Stimulated activated CD4-positive, alpha-beta T cell treated with anti-CD3 and anti-CD28 coated beads, TNF-alpha, amount 100 ng/mL, for 24 hours (primary cell): ENCODE data around the gene TMEM213.
"Not testable (repeated sequence)": the region's sequence is repeated elsewhere in the genome, so short reads cannot be mapped to it uniquely, and the experiment has no call there.

ENCODE experiments used
- DNase-seq, 3 experiments: peaks; one replicate each; pipeline ENCODE4 v3.0.0-alpha.2; 2020; ENCODE audit warnings: low read depth in 3 of 3

Gene TMEM213

DNA sequence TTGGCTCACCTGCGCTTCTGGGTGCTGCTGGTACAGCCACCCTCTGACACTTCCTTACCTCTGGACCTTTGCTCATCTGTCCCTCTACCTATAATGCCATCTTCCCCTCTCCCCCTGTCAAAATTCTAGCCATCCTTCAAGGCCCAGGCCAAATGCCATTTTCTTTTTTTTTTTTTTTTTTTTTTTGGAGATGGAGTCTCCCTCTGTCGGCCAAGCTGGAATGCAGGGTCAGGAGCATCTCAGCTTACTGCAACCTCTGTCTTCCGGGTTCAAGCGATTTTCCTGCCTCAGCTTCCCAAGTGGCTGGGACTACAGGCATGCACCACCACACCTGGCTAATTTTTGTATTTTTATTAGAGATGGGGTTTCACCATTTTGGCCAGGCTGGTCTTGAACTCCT lies 748 bp upstream of the TMEM213 start:
- DNase-seq: not testable (repeated sequence)

DNA sequence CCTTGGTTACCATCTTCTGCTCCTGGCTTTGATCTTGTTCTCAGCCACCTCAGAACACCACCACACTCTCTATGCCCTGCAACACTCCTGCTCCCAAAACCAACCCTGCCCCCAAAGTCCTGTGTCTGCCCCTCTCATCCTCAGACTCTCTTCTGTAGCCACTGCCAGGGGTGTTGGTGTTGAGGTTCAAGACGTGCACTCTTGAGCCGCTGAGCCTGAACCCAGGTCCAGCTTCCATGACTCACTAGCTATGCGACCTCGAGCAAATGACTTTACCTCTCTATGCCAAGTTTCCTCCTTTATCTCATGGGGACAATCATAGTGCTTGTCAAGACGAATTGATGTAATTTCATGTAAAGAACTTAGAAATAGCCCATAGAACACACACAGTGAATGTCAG lies 1.0 kb downstream of the TMEM213 start:
- DNase-seq: no peak

DNA sequence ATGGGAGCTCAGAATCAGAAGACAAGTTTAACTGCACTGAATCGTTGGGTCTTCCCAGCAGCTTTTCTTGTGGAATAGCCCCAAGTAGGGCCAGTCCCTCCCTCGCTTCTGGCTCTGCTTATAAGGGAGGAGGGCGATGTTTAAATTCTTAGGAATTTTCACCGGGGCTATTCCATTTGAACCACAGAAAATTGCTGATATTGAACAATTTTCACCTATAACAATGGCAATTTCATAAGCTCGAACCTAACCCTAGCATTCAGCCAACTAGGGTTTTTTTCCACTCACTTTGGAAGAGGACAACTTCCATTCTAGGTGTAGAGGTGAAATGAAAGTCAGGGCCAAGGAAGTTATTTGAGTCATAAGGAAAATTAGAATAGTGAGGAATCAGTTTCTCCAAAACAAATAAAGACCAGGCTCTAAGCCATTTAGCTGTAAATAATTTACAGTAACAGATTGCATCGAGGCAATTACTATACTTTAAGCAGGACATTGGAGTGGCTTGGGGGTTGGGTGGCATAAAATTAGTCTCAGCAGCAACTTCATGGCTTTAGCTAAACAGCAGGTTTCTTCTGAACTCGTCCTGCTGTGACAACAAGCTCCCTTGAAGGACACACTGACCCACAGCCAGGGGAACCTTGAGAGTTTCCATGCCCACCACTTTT lies 1.7 kb downstream of the TMEM213 start:
- no peak for DNase-seq

DNA sequence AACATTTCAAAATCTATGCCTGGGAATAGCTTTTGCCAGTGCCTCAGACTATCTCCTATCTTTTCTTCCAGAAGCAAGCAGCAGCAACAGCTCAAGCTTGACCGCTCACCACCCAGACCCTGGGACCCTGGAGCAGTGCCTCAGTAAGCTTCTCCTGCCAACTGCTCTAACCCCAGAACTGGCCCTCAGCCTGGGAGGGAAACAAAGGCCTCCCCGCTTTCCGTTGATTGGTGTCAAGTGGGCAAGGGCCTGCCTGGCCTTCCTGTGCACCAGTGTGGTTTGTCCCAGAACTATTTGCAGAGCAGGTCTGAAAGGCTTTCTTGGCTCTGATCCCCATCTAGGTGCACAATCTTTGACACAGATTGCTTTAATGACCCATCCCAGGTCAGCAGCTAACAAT lies 3.5 kb downstream of the TMEM213 start:
- DNase-seq: no peak

DNA sequence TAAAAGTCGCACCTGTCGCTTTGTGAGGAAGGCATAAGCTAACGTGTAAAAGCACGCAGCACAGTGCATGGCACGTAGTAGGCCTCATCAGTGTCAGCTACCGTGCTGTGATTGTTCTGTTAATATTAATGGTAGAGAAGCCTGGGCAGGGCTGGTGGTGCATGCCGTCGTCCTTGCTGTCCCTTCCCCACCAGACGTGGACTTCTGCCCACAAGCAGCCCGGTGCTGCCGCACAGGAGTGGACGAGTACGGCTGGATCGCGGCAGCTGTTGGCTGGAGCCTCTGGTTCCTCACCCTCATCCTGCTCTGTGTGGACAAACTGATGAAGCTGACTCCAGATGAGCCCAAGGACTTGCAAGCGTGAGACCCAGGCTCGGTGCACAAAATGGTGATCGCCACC lies 4.9 kb downstream of the TMEM213 start:
- DNase-seq: no peak

DNA sequence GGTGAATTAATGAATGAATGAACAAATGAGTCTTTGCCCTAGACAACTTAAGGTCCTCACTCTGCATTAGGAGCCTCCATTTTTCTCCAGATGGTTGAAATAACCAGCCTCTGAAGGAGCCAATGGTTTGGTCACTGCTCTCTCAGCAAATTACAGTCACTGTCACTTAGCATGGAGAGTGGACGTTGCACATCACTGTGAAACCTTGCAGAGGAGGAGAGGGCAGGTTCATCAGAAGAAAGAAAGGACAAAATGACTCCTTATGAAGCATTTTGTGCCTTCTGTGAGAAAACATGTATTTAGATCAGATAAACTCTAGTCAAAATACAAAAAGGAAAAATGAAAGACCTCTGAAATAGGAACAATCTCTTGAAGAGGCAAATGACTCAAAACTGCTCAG lies 6.8 kb downstream of the TMEM213 start:
- DNase-seq: no peak

DNA sequence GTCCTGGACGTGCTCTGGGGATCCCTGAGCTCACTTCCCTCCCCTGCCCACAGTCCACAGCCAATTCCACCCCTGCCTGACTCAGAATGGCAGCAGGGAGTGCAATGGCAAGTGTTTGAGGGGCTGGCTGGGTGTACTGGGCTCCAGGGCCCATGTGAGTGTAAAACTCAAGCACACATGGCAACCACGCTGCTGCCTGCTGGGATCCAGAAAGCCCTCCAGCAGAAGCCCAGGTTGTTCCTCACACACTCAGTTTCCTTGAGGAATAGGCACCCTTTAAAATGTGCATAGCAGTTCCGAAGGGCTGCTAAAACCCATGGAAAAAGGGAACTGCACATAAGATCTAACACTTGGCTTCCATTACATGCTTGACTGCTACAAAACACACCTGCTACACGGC lies 11.6 kb downstream of the TMEM213 start:
- DNase-seq: no peak

DNA sequence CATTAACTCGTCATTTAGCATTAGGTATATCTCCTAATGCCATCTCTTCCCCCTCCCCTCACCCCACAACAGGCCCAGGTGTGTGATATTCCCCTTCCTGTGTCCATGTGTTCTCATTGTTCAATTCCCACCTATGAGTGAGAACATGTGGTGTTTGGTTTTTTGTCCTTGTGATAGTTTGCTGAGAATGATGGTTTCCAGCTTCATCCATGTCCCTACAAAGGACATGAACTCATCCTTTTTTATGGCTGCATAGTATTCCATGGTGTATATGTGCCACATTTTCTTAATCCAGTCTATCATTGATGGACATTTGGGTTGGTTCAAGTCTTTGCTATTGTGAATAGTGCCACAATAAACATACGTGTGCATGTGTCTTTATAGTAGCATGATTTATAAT lies 13.5 kb downstream of the TMEM213 start:
- DNase-seq: not testable (repeated sequence)

DNA sequence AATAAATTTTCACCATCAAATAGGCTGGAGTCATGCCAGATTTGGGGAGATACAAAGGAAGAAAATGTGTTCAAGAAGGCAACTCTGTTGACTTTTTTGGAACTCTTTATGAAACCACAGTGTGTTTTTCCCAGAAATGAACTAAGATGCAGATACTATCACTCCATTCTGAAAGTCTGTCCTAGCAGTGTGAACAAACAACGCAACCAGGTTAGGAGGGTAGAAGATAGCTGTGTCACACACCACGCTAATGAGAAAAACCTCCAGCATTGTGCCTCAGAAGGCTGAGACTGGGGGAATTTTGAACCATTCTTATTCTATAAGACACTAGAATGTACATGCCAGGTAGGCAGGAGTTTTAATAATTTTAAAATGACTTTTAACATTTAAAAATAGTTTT lies 16.2 kb downstream of the TMEM213 start:
- no peak for DNase-seq

DNA sequence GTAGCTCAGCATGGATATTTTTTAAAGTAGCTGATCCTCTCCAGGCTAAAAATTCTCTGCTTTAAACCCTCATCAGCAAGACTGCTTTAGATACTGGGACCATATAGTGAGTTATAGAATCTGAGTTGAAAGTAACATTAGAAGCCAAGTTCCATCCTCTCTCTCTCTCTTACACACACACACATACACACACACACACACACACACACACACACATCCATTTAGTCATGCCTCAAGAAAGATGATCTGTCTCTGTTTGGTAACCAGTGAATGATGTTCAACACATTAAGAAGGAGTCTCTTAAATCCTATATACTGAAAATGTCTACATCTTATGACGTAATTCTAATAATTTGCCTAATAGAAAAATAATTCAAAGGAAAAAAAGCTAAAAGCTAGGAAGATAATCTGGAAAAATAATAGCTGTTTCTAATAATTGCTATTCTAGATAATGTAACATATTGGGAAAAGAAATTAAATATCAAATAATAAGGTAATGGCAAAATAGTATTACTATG lies 17.1 kb downstream of the TMEM213 start:
- no peak for DNase-seq

DNA sequence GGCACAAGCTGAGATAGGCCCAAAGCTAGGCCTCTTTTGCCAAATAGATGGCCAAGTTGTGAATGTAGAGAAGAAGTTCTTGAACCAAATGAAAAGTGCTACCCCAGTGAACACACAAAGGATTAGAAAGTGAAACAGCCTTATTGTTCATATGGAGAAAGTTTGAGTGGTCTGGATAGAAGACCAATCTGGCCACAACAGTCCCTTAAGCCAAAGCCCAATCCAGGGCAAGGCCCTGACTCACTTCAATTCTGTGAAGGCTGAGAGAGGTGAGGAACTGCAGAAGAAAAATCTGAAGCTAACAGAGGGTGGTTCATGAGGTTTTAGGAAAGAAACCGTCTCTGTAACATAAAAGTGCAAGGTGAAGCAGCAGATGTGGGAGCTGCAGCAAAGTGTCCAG lies 18.9 kb downstream of the TMEM213 start:
- no peak for DNase-seq

DNA sequence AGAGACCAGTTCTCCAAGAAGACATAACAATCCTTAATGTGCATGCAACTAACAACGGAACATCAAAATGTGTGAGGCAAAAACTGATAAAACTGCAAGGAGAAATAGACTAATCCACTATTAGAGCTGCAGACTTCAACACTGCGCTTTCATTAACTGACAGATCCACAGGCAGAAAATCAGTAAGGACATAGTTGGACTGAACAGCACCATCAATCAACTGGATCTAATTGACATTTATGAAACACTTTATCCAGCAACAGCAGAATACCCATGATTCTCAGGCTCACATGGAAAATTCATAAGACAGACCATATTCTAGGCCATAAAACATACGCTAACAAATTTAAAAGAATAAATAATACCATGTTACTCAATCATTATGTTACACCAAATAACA lies 21.8 kb downstream of the TMEM213 start:
- no peak for DNase-seq

DNA sequence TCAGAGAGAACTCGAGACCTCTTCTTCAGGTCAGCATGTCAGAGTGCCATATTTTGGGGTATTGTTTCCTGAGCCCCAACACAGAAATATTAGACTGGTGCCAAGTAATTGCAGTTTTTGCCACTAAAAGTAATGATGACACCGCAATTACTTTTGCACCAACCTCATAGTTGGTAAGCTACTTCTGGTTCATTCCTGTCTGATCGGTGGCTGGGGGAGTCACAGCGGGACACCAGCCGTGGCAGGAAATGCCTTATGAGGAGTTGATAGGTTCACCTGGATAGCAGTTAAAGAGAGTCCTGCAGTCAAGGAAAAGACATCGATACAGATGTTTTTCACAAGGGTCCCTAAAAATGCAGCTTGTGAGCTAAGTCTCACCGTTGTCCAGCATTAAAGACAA lies 24.1 kb downstream of the TMEM213 start:
- DNase-seq: no peak

DNA sequence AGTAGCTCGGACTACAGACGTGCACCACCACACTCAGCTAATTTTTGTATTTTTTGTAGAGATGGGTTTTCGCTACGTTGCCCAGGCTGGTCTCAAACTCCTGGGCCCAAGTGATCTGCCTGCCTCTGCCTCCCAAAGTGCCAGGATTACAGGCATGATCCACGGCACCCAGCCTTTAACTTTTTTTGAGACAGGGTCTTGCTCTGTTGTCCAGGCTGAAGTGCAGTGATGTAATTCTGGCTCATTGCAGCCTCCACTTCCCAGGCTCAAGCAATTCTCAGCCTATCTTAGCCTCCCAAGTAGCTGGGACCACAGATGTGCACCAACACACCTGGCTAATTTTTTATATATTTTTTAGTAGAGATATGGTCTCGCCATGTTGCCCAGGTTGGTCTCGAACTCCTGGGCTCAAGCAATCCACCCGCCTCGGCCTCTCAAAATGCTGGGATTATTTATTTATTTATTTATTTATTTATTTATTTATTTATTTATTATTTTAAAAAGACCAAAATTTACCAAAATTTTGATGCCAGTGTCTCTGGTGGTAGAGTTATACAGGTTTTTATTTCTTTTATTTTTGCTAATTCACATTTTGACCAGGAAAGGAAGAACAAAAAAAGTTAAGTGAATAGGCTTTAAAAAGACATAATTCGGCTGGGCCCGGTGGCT lies 25.2 kb downstream of the TMEM213 start:
- no peak for DNase-seq

DNA sequence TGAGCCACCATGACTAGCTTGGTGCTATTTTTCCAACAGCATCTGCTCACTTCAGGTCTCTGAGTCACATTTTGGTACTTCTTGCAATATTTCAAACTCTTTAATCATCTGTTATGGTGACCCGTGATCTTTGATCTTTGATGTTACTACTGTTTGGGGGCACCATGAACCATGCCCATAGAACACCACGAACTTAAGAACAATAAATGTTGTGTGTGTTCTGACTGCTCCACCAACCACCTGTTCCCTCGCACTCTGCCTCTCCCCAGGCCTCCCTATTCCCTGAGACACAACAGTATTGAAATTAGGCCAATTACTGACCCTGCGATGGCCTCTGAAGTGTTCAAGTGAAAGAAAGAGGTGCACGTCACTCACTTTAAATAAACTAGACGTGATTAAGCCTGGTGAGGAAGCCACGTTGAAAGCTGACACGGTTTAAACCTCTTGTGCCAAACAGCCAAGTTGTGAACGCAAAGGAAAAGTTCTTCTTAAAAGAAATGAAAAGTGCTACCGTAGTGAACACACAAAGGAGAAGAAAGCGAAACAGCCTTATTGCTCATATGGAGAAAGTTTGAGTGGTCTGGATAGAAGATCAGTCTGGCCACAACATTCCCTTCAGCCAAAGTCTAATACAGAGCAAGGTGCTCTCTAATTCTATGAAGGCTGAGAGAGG lies 27.4 kb downstream of the TMEM213 start:
- no peak for DNase-seq

DNA sequence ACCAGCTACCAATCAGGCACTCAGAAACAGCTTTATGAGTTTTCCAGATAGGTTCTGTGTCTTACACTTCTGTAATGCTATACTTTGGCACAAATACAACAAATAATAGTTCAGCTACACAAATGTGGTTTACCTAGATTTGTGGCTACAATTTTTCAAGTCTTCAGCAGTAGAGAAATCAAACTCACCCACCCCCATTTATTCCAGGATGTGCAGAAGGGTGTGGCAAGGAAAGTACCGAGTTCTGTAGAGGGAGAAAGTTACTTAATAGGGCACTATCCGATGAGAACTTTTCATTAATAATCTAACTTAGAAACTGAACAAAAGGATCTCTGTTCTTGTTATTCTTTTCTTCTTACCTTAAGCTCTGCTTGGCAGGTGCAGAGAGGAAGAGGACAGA lies 30.5 kb downstream of the TMEM213 start:
- no peak for DNase-seq

DNA sequence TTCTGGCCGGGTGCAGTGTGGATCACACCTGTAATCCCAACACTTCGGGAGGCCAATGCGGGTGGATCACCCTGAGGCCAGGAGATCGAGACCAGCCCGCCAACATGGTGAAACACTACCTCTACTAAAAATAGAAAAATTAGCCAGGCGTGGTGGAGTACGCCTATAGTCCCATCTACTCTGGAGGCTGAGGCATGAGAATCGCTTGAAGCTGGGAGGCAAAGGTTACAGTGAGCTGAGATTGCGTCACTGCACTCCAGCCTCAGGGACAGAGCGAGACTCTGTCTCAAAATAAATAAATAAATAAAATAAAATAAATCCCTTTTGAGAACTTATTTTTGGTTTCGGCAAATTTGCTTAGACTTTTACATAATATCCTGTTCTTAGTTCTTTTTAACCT lies 31.5 kb downstream of the TMEM213 start:
- no peak for DNase-seq

DNA sequence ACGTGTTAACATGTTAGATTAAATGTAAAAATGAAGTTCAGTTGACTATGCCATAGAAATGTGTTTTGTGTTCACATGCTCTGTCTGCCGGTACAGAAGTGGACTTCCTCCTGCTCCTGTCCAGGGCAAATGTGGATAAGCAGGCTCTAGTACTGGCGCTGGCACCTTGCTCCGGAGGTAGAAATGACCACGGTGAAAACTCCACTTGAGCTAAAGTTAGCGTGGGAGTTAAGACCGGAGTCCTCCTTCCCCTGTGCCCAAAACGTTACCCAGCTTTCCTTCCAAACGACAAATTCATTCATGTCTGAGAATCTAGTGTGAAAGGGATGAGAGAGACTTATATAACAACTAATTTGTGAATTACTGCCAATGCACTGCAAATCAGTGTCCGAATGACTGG lies 35.2 kb downstream of the TMEM213 start:
- DNase-seq: no peak

DNA sequence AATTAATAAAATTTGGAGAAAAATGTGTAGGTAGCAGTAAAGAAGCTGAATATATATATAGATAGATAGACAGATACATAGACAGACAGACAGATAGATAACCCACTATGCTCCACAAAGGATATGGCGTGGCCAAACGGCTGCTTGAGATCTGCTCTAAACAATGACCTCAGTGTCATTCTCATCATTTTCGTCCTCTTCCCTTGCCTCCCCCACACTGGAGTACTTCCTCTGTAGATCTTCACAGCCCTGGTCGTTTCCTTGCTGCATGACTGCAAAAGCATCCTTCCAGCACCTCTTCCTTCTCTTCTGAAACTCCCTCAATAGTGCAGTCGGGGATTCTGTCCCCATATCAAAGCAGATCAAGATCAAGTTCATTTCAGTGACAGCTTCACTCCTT lies 35.8 kb downstream of the TMEM213 start:
- DNase-seq: no peak

DNA sequence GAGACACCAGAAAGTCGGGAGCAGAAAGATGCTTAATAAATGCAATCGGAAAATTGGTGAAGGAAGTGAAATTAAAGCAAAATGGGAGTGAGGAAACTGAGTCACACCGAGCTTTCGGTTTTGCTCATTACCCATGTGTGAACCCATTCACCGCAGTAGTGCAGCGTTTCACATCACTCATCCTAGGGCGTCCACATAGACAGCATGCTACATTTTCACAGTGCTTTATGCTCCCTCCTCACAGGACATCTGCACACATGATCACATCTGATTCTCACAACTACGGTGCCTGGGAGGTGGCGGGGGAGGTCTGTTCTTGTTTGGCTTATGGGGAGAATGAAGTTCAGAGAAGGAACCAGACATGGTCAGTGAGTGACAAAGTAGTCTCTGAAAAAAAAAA lies 36.8 kb downstream of the TMEM213 start:
- DNase-seq: peak in 1 of 3 experiments; percentile 7

DNA sequence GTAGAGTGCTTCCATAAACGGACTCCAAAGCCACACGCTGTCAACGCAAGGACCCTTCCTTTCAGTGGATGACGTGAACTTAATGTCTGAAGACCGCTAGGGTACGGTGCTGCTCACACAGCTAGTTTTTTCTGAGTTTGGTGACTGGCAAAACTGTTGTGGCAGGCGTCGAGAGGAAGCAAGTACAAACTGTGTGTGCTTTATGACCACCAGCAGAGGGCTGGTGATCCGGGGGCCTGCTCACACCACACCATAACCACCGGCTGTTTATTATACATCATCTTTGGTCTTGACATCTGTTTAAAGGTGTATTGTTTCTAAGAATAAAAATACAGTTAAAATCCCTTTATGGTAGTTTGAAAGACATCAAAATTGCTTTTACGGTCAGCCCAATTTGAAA lies 37.3 kb downstream of the TMEM213 start:
- no peak for DNase-seq

DNA sequence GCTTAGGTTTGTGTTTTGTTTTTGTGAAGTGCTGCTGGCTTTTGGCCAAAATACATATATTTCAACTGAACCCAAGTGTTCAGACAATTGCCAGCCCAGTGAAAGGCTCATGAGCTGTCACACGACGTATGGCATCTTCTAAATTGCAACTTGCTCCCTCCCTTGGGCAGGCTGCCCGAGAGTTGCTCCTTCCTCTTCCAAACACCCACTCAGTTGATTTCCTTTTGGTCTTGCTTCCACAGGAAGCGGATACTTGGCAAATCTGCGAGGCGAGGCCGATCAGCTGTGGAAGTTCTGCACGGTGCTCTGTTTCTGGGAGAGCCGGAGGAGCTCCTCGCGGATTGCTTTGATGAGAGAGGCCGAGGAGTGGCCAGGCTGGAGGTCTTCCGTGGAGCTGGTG lies 39.8 kb downstream of the TMEM213 start:
- no peak for DNase-seq

DNA sequence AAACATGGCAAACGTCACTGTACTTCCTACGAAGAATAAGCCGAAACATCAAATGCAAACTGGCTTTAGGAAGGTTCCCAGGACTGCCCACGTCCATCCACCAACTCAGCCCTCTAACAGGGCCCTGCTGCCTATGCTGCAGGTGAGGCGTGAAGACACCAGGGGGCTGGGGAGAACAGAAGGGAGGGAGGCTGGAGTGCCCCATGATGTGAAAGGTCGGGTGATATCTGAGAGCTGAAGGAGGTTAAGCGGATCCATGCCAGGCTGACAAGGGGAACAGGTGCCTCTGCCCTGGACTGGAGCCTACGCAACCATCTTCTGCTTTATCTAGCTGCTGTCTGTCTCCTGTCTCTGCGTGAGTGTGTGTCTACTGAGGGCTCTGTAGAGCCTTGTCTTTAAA lies 40.4 kb downstream of the TMEM213 start:
- DNase-seq: no peak
